Thyroid gland (tissue), 4 donors: ENCODE measurements around the gene CTPS1. TPM values are rescaled to one million over a fixed set of nuclear protein-coding genes. Genes with fewer than 3 reads are reported as not detected.

Experiments used
- DNase-seq, 2 donors: peaks; one replicate each; pipeline ENCODE4 v3.0.0-alpha.2; 2019
- H3K27ac ChIP-seq, 3 donors: fragments of 200-600 bp; sonication (generic); 1 replicate in 2 of 3; 2 replicates in 1 of 3; pipeline ENCODE4 v1.5.1; 2016 to 2019; ENCODE audit warnings: mild to moderate bottlenecking in 1 of 3, moderate library complexity in 1 of 3
- H3K27me3 ChIP-seq: fragments of 200-600 bp; sonication (generic); one replicate; pipeline ENCODE4 v1.5.1; 2019
- H3K36me3 ChIP-seq, 2 donors: fragments of 200-600 bp; sonication (generic); one replicate each; pipeline ENCODE4 v1.5.1; 2016 to 2019
- H3K4me1 ChIP-seq, 2 donors: fragments of 200-600 bp; sonication (generic); one replicate each; pipeline ENCODE4 v1.5.1; 2017 to 2019
- H3K4me3 ChIP-seq, 3 donors: fragments of 200-600 bp; sonication (generic); replicated peaks in 1 of 3; 1 replicate in 2 of 3; 2 replicates in 1 of 3; pipeline ENCODE4 v1.5.1; 2016; ENCODE audit warnings: mild to moderate bottlenecking in 1 of 3
- H3K9me3 ChIP-seq: fragments of 200-600 bp; sonication (generic); one replicate; pipeline ENCODE4 v1.5.1; 2017
- POLR2A ChIP-seq, 2 donors: fragments of 450-650 bp; IDR thresholded peaks; one replicate each; pipeline ENCODE4 v1.6.1; 2017; ENCODE audit warnings: antibody characterized with exemption in 2 of 2, mild to moderate bottlenecking in 2 of 2, moderate library complexity in 1 of 2
- WGBS, 2 donors: methylation state at CpG; one replicate each; pipeline ENCODE4 v1.1.5; 2017; 5-methylcytosine and 5-hydroxymethylcytosine counted together
- intact Hi-C: fragments of 100-400 bp; cut with DNase I; formaldehyde crosslinking; loops from one replicate; pipeline ENCODE4 v1.15.1; 2023
- total RNA-seq, 4 donors: library from RNA; depleted of rRNA; stranded (reverse); fragments of >200 nt; gene quantifications; one replicate each; pipeline ENCODE4 v1.2.3, GENCODE V29; 2016
- TF ChIP-seq, protein P1 (sequence below), 6 experiments: fragments of 200-600 bp in 3 of 6; fragments of 450-650 bp in 3 of 6; sonication (generic) in 3 of 6; IDR thresholded peaks; one replicate each; pipeline ENCODE4 v1.5.1; 2016 to 2019; ENCODE audit warnings: antibody characterized with exemption in 6 of 6, mild to moderate bottlenecking in 2 of 6, inconsistent platforms in 1 of 6, moderate library complexity in 1 of 6

The CTPS1 gene
- total RNA-seq, 4 donors from 2014 or later = 10.1 to 20.3 (median 11.8) TPM

GRCh38 chr1:41009466-41009865 lies 30.0 kb downstream of the CTPS1 start:
- H3K4me3 ChIP-seq = no peak overlapping the region
- peaks cover 0 to 11% of the 10 kb centered on the region in 2 donors for H3K4me1 ChIP-seq
- no peaks in the 10 kb centered on the region for H3K27me3 ChIP-seq
- H3K9me3 ChIP-seq = no peaks in the 10 kb centered on the region
- TF ChIP-seq POLR2A (IDR thresholded peaks at IDR 0.05) = no peak
- TF ChIP-seq, protein P1, sequence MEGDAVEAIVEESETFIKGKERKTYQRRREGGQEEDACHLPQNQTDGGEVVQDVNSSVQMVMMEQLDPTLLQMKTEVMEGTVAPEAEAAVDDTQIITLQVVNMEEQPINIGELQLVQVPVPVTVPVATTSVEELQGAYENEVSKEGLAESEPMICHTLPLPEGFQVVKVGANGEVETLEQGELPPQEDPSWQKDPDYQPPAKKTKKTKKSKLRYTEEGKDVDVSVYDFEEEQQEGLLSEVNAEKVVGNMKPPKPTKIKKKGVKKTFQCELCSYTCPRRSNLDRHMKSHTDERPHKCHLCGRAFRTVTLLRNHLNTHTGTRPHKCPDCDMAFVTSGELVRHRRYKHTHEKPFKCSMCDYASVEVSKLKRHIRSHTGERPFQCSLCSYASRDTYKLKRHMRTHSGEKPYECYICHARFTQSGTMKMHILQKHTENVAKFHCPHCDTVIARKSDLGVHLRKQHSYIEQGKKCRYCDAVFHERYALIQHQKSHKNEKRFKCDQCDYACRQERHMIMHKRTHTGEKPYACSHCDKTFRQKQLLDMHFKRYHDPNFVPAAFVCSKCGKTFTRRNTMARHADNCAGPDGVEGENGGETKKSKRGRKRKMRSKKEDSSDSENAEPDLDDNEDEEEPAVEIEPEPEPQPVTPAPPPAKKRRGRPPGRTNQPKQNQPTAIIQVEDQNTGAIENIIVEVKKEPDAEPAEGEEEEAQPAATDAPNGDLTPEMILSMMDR (IDR thresholded peaks at IDR 0.05) = no peak
- DNase-seq = no peak
- no peak overlapping the region for H3K27ac ChIP-seq
- intact Hi-C loops = no loop called here
- H3K36me3 ChIP-seq = peaks cover 25 to 26% of the 10 kb centered on the region in 2 donors
- 96 to 97% methylated on average over 8 of the region's 8 CpGs for WGBS, 2 donors

- WGBS, 2 donors = 95 to 100% methylated on average over 1 of the region's 1 CpG
- Histone ChIP-seq H3K27me3 (no peaks in the 10 kb centered on the region), H3K36me3 (peaks cover 25 to 26% of the 10 kb centered on the region in 2 donors), H3K4me3 (no peak overlapping the region), H3K9me3 (no peaks in the 10 kb centered on the region), H3K4me1 (peaks cover 0 to 11% of the 10 kb centered on the region in 2 donors), H3K27ac (no peak overlapping the region)
- intact Hi-C loops = no loop called here
- no peak for TF ChIP-seq POLR2A (IDR thresholded peaks at IDR 0.05)
- TF ChIP-seq, protein P1 (IDR thresholded peaks at IDR 0.05) = no peak
- DNase-seq = no peak
These were observed 30.8 kb downstream of the CTPS1 start for GRCh38 chr1:41010345-41010744.

DNA sequence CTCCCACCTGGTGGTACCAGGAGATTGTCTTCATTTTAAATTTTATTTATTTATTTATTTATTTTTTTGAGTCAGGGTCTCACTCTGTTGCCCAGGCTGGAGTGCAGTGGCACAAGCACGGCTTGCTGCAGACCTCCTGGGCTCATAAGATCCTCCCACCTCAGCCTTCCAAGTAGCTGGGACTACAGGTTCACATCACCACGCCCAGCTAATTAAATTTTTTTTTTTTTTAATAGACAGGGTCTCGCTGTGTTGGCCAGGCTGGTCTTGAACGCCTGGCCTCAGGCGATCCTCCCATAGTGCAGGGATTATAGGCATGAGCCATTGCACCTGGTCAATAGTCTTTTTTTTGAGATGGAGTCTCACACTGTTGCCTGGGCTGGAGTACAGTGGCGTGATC lies 33.5 kb downstream of the CTPS1 start:
- H3K27me3 ChIP-seq = no peaks in the 10 kb centered on the region
- peaks cover 13 to 17% of the 10 kb centered on the region in 2 donors for H3K36me3 ChIP-seq

GRCh38 chr1:41013796-41014195 lies 34.3 kb downstream of the CTPS1 start:
- H3K36me3 ChIP-seq = peaks cover 11 to 17% of the 10 kb centered on the region in 2 donors
- 86 to 91% methylated on average over 7 of the region's 7 CpGs for WGBS, 2 donors
- H3K4me3 ChIP-seq = no peak overlapping the region
- peaks cover 0 to 15% of the 10 kb centered on the region in 2 donors for H3K4me1 ChIP-seq
- H3K9me3 ChIP-seq = no peaks in the 10 kb centered on the region
- no peak for DNase-seq
- no peak overlapping the region for H3K27ac ChIP-seq
- TF ChIP-seq POLR2A (IDR thresholded peaks at IDR 0.05) = no peak
- TF ChIP-seq, protein P1 (IDR thresholded peaks at IDR 0.05) = no peak
- intact Hi-C loops = no loop called here
- no peaks in the 10 kb centered on the region for H3K27me3 ChIP-seq

More for the DNA sequence above, 33.5 kb downstream of the CTPS1 start:
- Histone ChIP-seq H3K27ac (no peak overlapping the region), H3K4me1 (peaks cover 0 to 15% of the 10 kb centered on the region in 2 donors), H3K4me3 (no peak overlapping the region), H3K9me3 (no peaks in the 10 kb centered on the region)
- intact Hi-C loops = no loop called here
- no peak for DNase-seq
- 94 to 99% methylated on average over 6 of the region's 6 CpGs for WGBS, 2 donors
- TF ChIP-seq, protein P1 (IDR thresholded peaks at IDR 0.05) = no peak
- TF ChIP-seq POLR2A (IDR thresholded peaks at IDR 0.05) = no peak

DNA sequence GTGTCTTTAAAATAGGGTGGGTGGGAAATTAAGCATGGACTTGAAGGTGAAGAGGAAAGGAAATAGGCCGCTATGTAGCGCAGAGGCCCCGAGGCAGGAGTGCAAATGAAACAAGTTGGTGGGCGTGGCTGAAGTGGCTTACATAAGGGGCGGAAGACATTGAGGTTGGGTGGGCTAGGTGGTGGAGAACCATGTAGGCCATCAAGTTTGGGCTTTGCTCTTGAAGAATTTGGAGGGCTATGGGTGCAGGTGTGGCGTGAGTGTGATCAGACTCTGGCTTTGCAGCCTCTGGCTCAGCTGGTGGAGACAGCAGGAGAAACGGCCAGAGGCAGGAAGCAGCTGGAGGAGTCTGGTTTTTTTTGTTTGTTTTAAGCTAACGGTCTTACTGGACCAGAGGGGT lies 35.4 kb downstream of the CTPS1 start:
- DNase-seq = no peak
- intact Hi-C loops = no loop called here
- H3K4me3 ChIP-seq = no peak overlapping the region
- no peak overlapping the region for H3K27ac ChIP-seq
- peaks cover 2 to 10% of the 10 kb centered on the region in 2 donors for H3K36me3 ChIP-seq
- H3K27me3 ChIP-seq = no peaks in the 10 kb centered on the region
- H3K9me3 ChIP-seq = no peaks in the 10 kb centered on the region
- peaks cover 0 to 19% of the 10 kb centered on the region in 2 donors for H3K4me1 ChIP-seq
- no peak for TF ChIP-seq POLR2A (IDR thresholded peaks at IDR 0.05)
- TF ChIP-seq, protein P1 (IDR thresholded peaks at IDR 0.05) = no peak
- WGBS, 2 donors = 78 to 82% methylated on average over 8 of the region's 8 CpGs
